GM12878 (cell line): ENCODE measurements around the gene ANKRD28. TPM values are rescaled to one million over a fixed set of nuclear protein-coding genes. Genes with fewer than 3 reads are reported as not detected.
A peak's percentile ranks its signal among the peaks of the same experiment; 100 is the strongest.

Source experiments
- DPF2 ChIP-seq: fragments of 450-650 bp; IDR thresholded peaks from 2 replicates; pipeline ENCODE4 v1.6.1; 2017; ENCODE audit warnings: mild to moderate bottlenecking
- IKZF2 ChIP-seq, 2 experiments: fragments of 450-650 bp; IDR thresholded peaks; 2 replicates each; pipeline ENCODE4 v1.6.1; 2017; ENCODE audit warnings: mild to moderate bottlenecking in 2 of 2, moderate library complexity in 2 of 2
- KAT2A ChIP-seq: conservative IDR thresholded peaks from 2 replicates; pipeline ENCODE4 v1.6.1; 2011; ENCODE audit warnings: low read depth, low read length; ENCODE audit not compliant: control insufficient read depth
- POLR2AphosphoS2 ChIP-seq: IDR thresholded peaks from 2 replicates; pipeline ENCODE4 v1.6.1; 2011; ENCODE audit warnings: low read depth, mild to moderate bottlenecking, low read length, improper control_type of control experiment, moderate library complexity
- RAD21 ChIP-seq: IDR thresholded peaks from 2 replicates; pipeline ENCODE4 v1.6.1; 2011; ENCODE audit warnings: mild to moderate bottlenecking, low read depth, low read length, moderate library complexity; ENCODE audit not compliant: insufficient read depth
- STAT1 ChIP-seq: fragments of 450-650 bp; conservative IDR thresholded peaks from 2 replicates; pipeline ENCODE4 v1.6.1; 2014; ENCODE audit warnings: antibody characterized with exemption, mild to moderate bottlenecking
- SUPT20H ChIP-seq: IDR thresholded peaks from 2 replicates; pipeline ENCODE4 v1.6.1; 2011; ENCODE audit warnings: low read depth, mild to moderate bottlenecking, low read length, moderate library complexity, borderline replicate concordance; ENCODE audit not compliant: control insufficient read depth
- TCF12 ChIP-seq: IDR thresholded peaks from 2 replicates; pipeline ENCODE4 v1.6.1; 2011; ENCODE audit warnings: low read depth, mild to moderate bottlenecking, low read length
- ZSCAN29 ChIP-seq: fragments of 450-650 bp; IDR thresholded peaks from 2 replicates; pipeline ENCODE4 v1.6.1; 2017; ENCODE audit warnings: mild to moderate bottlenecking, moderate library complexity
- ZZZ3 ChIP-seq: IDR thresholded peaks from 2 replicates; pipeline ENCODE4 v1.6.1; 2011; ENCODE audit warnings: low read depth; ENCODE audit not compliant: control insufficient read depth, insufficient read length
- polyA plus RNA-seq, 11 experiments: library from polyadenylated mRNA; depleted of rRNA in 4 of 11; unstranded in 6 of 11; stranded (reverse) in 5 of 11; fragments of >200 nt; fragmentation: Nextera tagmentation in 4 of 11; fragmentation: Illumina TruSeq in 1 of 11; extraction: Ambion mirVana in 4 of 11; extraction: Trizol in 1 of 11; gene quantifications; 1 replicate in 1 of 11; 2 replicates in 10 of 11; pipeline versions ENCODE4 v1.2.1 to v1.2.3, GENCODE V29; 2011 to 2016; ENCODE audit warnings: inconsistent platforms in 2 of 11, missing spikeins in 2 of 11, low read depth in 1 of 11
- total RNA-seq, 4 experiments: library from RNA; depleted of rRNA in 3 of 4; stranded (reverse); fragments of >200 nt in 3 of 4; fragmentation: Illumina TruSeq in 1 of 4; extraction: Trizol in 1 of 4; gene quantifications; 2 replicates each; pipeline versions ENCODE4 v1.2.1 to v1.2.3, GENCODE V29; 2013 to 2021
- TF ChIP-seq, protein P1 (sequence below): IDR thresholded peaks from 2 replicates; pipeline ENCODE4 v1.6.1; 2011; ENCODE audit warnings: low read depth, low read length, improper control_type of control experiment, borderline replicate concordance
- TF ChIP-seq, protein P2 (sequence below): IDR thresholded peaks from 2 replicates; pipeline ENCODE4 v1.6.1; 2011; ENCODE audit warnings: mild to moderate bottlenecking, low read depth, low read length, moderate library complexity; ENCODE audit not compliant: insufficient replicate concordance
- TF ChIP-seq, protein P3 (sequence below): IDR thresholded peaks from 2 replicates; pipeline ENCODE4 v1.6.1; 2011; ENCODE audit warnings: borderline replicate concordance, low read depth, mild to moderate bottlenecking, moderate library complexity, mixed read lengths, low read length; ENCODE audit not compliant: insufficient read depth; ENCODE audit errors: extremely low read length
- TF ChIP-seq, protein P4 (sequence below): IDR thresholded peaks from 2 replicates; pipeline ENCODE4 v1.6.1; 2012; ENCODE audit warnings: low read depth, low read length, improper control_type of control experiment
- TF ChIP-seq, protein P5 (sequence below): IDR thresholded peaks from 2 replicates; pipeline ENCODE4 v1.6.1; 2012; ENCODE audit warnings: mild to moderate bottlenecking, low read depth, low read length
- TF ChIP-seq, protein P6 (sequence below): IDR thresholded peaks from 2 replicates; pipeline ENCODE4 v1.6.1; 2012; ENCODE audit warnings: low read depth, low read length, improper control_type of control experiment
- TF ChIP-seq, protein P7 (sequence below): IDR thresholded peaks from 2 replicates; pipeline ENCODE4 v1.6.1; 2012; ENCODE audit warnings: low read depth, low read length, improper control_type of control experiment

ANKRD28 gene
- total and polyA plus RNA-seq, 10 of the 15 experiments (the other 5 are each of a cell fraction or from before 2014, with no cell fraction given) = 11.2 to 105 (median 38.3) TPM

DNA sequence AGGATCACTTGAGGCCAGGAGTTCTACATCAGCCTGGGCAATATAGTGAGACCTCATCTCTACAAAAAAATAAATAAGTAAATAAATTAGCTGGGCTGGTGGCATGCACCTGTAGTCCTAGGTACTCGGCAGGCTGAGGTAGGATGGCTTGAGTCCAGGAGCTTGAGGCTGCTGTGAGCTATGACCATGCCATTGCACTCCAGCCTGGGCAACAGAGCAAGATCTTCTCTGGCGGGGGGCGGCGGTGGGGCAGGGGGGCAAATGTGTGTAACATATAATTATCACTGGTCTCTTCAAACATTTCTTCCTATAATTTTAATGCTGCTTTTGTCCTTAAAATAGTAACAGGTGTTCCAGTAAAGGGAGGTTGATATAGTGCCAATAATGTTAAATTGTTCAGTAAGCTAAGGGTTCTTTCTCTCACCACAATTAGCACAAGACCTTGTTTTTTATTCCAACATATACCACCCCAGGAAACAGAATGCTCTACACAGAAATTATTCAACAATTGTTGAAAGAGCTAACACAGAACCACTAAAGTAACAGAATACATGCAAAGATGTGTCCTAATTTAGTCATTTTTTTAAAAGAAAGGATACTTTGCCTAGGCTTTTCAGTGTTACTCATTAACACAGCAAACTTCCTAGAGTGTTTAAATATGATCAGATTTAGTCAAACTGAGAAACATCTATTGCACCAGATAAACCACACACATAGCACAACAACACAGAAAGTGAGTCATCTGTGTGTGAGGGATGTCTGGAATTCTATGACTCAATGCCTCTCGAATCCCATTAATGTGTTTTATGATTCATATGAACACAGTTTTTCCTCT, 29.1 kb downstream of the ANKRD28 start (continued):
- TF ChIP-seq SUPT20H (no peak), RAD21 (no peak), IKZF2 (IDR thresholded peaks at IDR 0.05) (peak; percentile 98 to 99), TCF12 (no peak), ZZZ3 (no peak), STAT1 (no peak), DPF2 (peak; percentile 90), POLR2AphosphoS2 (no peak), KAT2A (no peak), ZSCAN29 (no peak)
- TF ChIP-seq, protein P1, sequence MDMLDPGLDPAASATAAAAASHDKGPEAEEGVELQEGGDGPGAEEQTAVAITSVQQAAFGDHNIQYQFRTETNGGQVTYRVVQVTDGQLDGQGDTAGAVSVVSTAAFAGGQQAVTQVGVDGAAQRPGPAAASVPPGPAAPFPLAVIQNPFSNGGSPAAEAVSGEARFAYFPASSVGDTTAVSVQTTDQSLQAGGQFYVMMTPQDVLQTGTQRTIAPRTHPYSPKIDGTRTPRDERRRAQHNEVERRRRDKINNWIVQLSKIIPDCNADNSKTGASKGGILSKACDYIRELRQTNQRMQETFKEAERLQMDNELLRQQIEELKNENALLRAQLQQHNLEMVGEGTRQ = no peak
- TF ChIP-seq, protein P2, sequence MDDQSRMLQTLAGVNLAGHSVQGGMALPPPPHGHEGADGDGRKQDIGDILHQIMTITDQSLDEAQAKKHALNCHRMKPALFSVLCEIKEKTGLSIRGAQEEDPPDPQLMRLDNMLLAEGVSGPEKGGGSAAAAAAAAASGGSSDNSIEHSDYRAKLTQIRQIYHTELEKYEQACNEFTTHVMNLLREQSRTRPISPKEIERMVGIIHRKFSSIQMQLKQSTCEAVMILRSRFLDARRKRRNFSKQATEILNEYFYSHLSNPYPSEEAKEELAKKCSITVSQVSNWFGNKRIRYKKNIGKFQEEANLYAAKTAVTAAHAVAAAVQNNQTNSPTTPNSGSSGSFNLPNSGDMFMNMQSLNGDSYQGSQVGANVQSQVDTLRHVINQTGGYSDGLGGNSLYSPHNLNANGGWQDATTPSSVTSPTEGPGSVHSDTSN = no peak
- TF ChIP-seq, protein P3, sequence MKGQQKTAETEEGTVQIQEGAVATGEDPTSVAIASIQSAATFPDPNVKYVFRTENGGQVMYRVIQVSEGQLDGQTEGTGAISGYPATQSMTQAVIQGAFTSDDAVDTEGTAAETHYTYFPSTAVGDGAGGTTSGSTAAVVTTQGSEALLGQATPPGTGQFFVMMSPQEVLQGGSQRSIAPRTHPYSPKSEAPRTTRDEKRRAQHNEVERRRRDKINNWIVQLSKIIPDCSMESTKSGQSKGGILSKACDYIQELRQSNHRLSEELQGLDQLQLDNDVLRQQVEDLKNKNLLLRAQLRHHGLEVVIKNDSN = no peak
- TF ChIP-seq, protein P4, sequence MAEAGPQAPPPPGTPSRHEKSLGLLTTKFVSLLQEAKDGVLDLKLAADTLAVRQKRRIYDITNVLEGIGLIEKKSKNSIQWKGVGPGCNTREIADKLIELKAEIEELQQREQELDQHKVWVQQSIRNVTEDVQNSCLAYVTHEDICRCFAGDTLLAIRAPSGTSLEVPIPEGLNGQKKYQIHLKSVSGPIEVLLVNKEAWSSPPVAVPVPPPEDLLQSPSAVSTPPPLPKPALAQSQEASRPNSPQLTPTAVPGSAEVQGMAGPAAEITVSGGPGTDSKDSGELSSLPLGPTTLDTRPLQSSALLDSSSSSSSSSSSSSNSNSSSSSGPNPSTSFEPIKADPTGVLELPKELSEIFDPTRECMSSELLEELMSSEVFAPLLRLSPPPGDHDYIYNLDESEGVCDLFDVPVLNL = no peak
- TF ChIP-seq, protein P5, sequence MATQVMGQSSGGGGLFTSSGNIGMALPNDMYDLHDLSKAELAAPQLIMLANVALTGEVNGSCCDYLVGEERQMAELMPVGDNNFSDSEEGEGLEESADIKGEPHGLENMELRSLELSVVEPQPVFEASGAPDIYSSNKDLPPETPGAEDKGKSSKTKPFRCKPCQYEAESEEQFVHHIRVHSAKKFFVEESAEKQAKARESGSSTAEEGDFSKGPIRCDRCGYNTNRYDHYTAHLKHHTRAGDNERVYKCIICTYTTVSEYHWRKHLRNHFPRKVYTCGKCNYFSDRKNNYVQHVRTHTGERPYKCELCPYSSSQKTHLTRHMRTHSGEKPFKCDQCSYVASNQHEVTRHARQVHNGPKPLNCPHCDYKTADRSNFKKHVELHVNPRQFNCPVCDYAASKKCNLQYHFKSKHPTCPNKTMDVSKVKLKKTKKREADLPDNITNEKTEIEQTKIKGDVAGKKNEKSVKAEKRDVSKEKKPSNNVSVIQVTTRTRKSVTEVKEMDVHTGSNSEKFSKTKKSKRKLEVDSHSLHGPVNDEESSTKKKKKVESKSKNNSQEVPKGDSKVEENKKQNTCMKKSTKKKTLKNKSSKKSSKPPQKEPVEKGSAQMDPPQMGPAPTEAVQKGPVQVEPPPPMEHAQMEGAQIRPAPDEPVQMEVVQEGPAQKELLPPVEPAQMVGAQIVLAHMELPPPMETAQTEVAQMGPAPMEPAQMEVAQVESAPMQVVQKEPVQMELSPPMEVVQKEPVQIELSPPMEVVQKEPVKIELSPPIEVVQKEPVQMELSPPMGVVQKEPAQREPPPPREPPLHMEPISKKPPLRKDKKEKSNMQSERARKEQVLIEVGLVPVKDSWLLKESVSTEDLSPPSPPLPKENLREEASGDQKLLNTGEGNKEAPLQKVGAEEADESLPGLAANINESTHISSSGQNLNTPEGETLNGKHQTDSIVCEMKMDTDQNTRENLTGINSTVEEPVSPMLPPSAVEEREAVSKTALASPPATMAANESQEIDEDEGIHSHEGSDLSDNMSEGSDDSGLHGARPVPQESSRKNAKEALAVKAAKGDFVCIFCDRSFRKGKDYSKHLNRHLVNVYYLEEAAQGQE = no peak
- TF ChIP-seq, protein P6, sequence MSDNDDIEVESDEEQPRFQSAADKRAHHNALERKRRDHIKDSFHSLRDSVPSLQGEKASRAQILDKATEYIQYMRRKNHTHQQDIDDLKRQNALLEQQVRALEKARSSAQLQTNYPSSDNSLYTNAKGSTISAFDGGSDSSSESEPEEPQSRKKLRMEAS = no peak
- TF ChIP-seq, protein P7, sequence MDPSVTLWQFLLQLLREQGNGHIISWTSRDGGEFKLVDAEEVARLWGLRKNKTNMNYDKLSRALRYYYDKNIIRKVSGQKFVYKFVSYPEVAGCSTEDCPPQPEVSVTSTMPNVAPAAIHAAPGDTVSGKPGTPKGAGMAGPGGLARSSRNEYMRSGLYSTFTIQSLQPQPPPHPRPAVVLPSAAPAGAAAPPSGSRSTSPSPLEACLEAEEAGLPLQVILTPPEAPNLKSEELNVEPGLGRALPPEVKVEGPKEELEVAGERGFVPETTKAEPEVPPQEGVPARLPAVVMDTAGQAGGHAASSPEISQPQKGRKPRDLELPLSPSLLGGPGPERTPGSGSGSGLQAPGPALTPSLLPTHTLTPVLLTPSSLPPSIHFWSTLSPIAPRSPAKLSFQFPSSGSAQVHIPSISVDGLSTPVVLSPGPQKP = no peak
